HepG2 (cell line): ENCODE measurements around the gene PBOV1. TPM values are rescaled to one million over a fixed set of nuclear protein-coding genes. Genes with fewer than 3 reads are reported as not detected.

Experiments used
- ATAC-seq: fragments of 200-7000 bp; cut with Tn5 transposase; 3 replicates; pipeline ENCODE4 v1.9.1; 2020; ENCODE audit warnings: mild to moderate bottlenecking, moderate library complexity
- BruUV-seq: library from RNA; stranded (reverse); fragments of 400-500 nt; replicated peaks from 2 replicates; lab custom pipeline; 2021; lab: Mats Ljungman, UMichigan
- CTCF ChIA-PET: fragments of 300-600 bp; formaldehyde crosslinking; extraction: SDS; loops from one replicate; lab custom pipeline; 2021; ENCODE audit warnings: low total read pairs, inconsistent platforms, low intra/inter-chr PET ratio; lab: Yijun Ruan, JAX
- POLR2A ChIA-PET: fragments of 350-600 bp; sonication (Branson Sonifier 250); formaldehyde crosslinking; loops from one replicate; lab custom pipeline; 2020; ENCODE audit warnings: antibody characterized with exemption, inconsistent platforms; lab: Yijun Ruan, JAX
- DNase-seq: peaks from one replicate; pipeline ENCODE4 v3.0.0-alpha.2; 2015; ENCODE audit warnings: low spot score
- FAIRE-seq: peaks from 3 replicates; lab custom pipeline; 2011; peaks lifted over from hg19 to GRCh38; lab: Jason Lieb, UNC
- H2AFZ ChIP-seq: one replicate; pipeline ENCODE4 v1.6.1; 2011; ENCODE audit warnings: low read length, inconsistent platforms
- H3K27ac ChIP-seq: fragments of 300-600 bp; 3 replicates; pipeline ENCODE4 v1.8.0; 2011; ENCODE audit warnings: mixed run types, mild to moderate bottlenecking, mixed read lengths, low read length, inconsistent platforms; ENCODE audit not compliant: insufficient read depth; ENCODE audit errors: extremely low read length
- H3K27me3 ChIP-seq, 2 experiments: fragments of 200-600 bp in 1 of 2; 2 replicates in 1 of 2; 3 replicates in 1 of 2; pipeline versions ENCODE4 v1.6.0 to v1.8.0; 2011; ENCODE audit warnings: low read length in 2 of 2, mild to moderate bottlenecking in 2 of 2, moderate library complexity in 2 of 2, inconsistent platforms in 1 of 2; ENCODE audit not compliant: insufficient read depth in 2 of 2, control insufficient read depth in 1 of 2
- H3K36me3 ChIP-seq, 2 experiments: fragments of 200-600 bp in 1 of 2; replicated peaks in 1 of 2; 2 replicates in 1 of 2; 3 replicates in 1 of 2; pipeline versions ENCODE4 v1.5.1 to v1.8.0; 2011; ENCODE audit warnings: low read length in 2 of 2, inconsistent platforms in 1 of 2; ENCODE audit not compliant: insufficient read depth in 2 of 2, control insufficient read depth in 1 of 2
- H3K4me1 ChIP-seq: 2 replicates; pipeline ENCODE4 v1.5.1; 2012; ENCODE audit warnings: low read length, inconsistent platforms; ENCODE audit not compliant: insufficient read depth
- H3K4me2 ChIP-seq: 2 replicates; pipeline ENCODE4 v1.6.0; 2011; ENCODE audit warnings: low read depth, low read length, inconsistent platforms
- H3K4me3 ChIP-seq, 3 experiments: fragments of 200-600 bp in 1 of 3; sonication (generic), shearing (Covaris generic) in 1 of 3; replicated peaks in 1 of 3; 2 replicates each; pipeline ENCODE4 v1.5.1; 2011 to 2016; ENCODE audit warnings: low read length in 3 of 3, inconsistent platforms in 2 of 3, low read depth in 2 of 3, mild to moderate bottlenecking in 2 of 3, control low read depth in 1 of 3, mixed read lengths in 1 of 3; ENCODE audit not compliant: insufficient read depth in 1 of 3
- H3K79me2 ChIP-seq: one replicate; pipeline ENCODE4 v1.6.1; 2011; ENCODE audit warnings: low read length, inconsistent platforms; ENCODE audit not compliant: insufficient read depth
- H3K9ac ChIP-seq: 2 replicates; pipeline ENCODE4 v1.6.0; 2011; ENCODE audit warnings: mild to moderate bottlenecking, low read depth, low read length, inconsistent platforms; ENCODE audit not compliant: insufficient read depth
- H3K9me3 ChIP-seq: 2 replicates; pipeline ENCODE4 v1.5.1; 2012; ENCODE audit warnings: mild to moderate bottlenecking, low read length
- H4K20me1 ChIP-seq: 2 replicates; pipeline ENCODE4 v1.6.0; 2011; ENCODE audit warnings: inconsistent platforms, mild to moderate bottlenecking, low read length, moderate library complexity; ENCODE audit not compliant: insufficient read depth
- CTCF ChIP-seq: sonication (generic); formaldehyde crosslinking; IDR thresholded peaks from 2 replicates; pipeline ENCODE4 v1.5.0; 2020; ENCODE audit warnings: mild to moderate bottlenecking, missing genetic modification reagents, moderate library complexity
- SNRNP70 ChIP-seq: fragments of 200-400 bp; formaldehyde crosslinking; IDR thresholded peaks from 2 replicates; pipeline ENCODE4 v1.6.1; 2017; ENCODE audit warnings: mild to moderate bottlenecking, low read depth, low read length, moderate library complexity
- STAG1 ChIP-seq: sonication (generic); formaldehyde crosslinking; IDR thresholded peaks from 2 replicates; pipeline ENCODE4 v1.4.0; 2020; ENCODE audit warnings: missing genetic modification reagents
- TEAD3 ChIP-seq: optimal IDR thresholded peaks from 2 replicates; pipeline ENCODE3; 2016; ENCODE audit warnings: borderline replicate concordance
- ZNF329 ChIP-seq: sonication (generic); formaldehyde crosslinking; IDR thresholded peaks from 2 replicates; pipeline ENCODE4 v1.9.0; 2021; ENCODE audit warnings: low read depth, mild to moderate bottlenecking, missing genetic modification reagents
- WGBS: methylation state at CpG from one replicate; pipeline ENCODE4 v1.1.6; 2017; ENCODE audit warnings: low lambda C conversion rate; 5-methylcytosine and 5-hydroxymethylcytosine counted together
- in situ Hi-C: cut with HindIII; loops from 2 replicates; pipeline ENCODE4 v1.10.0; 2017; ENCODE audit warnings: low pct_unique_long_range_greater_than_20kb; ENCODE audit not compliant: extremely low pct_ligation_motif_present
- intact Hi-C: fragments of 100-400 bp; cut with micrococcal nuclease; formaldehyde crosslinking; loops from one replicate; pipeline ENCODE4 v1.10.0; 2022; ENCODE audit not compliant: unreplicated experiment
- polyA plus RNA-seq, 8 experiments: library from polyadenylated mRNA; depleted of rRNA in 3 of 8; stranded (reverse) in 7 of 8; unstranded in 1 of 8; fragments of >200 nt; fragmentation: Illumina TruSeq in 4 of 8; extraction: Trizol in 4 of 8; gene quantifications; 2 replicates each; pipeline versions ENCODE4 v1.2.1 to v1.2.3, GENCODE V29; 2011 to 2016; ENCODE audit warnings: low read depth in 4 of 8, missing spikeins in 1 of 8, mixed read lengths in 1 of 8; ENCODE audit not compliant: insufficient read depth in 1 of 8
- total RNA-seq, 5 experiments: library from RNA; depleted of rRNA; stranded (reverse); fragments of >200 nt; fragmentation: Illumina TruSeq; extraction: Trizol; gene quantifications; 2 replicates each; pipeline ENCODE4 v1.2.3, GENCODE V29; 2016; ENCODE audit warnings: low read depth in 1 of 5
- TF ChIP-seq, protein P1 (sequence below): sonication (generic); formaldehyde crosslinking; IDR thresholded peaks from 2 replicates; pipeline ENCODE4 v1.4.0; 2020; ENCODE audit warnings: missing genetic modification reagents

PBOV1 gene
- total and polyA plus RNA-seq, 2 of the 13 experiments (the other 11 are each of a cell fraction or from before 2014, with no cell fraction given) = not detected

DNA sequence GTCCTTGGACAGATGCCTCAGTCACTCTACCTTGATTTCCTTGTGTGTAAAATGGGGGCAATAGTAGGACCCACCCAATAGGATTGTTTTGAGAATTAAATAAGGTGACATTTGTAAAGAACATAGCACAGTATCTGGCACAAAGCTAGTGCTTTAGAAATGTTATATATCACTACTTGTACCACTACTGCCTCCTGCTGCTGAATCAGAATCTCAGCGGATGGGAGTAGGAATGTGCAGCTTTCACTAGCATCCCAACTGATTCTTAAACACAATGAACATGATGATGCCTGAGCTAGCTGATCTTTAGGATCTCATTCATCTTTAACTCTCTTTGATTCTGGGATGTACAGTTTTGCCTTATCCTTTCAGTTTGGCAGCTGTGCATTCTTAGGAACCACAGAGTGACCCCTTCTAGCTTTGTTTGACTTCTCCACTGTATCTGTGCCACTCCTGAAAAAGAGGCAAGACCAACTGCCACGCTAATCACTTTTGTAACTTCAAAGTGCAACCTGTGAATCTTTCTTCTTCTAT lies 7.2 kb downstream of the PBOV1 start:
- Histone ChIP-seq H3K27ac (no peak overlapping the region), H3K9ac (no peak overlapping the region), H3K36me3 (no peaks in the 10 kb centered on the region), H2AFZ (no peak overlapping the region), H3K27me3 (no peaks in the 10 kb centered on the region), H3K4me3 (no peak overlapping the region), H3K4me2 (no peak overlapping the region), H4K20me1 (no peaks in the 10 kb centered on the region), H3K9me3 (no peaks in the 10 kb centered on the region), H3K4me1 (no peaks in the 10 kb centered on the region), H3K79me2 (no peaks in the 10 kb centered on the region)
- 60% methylated on average over 2 of the region's 2 CpGs for WGBS
- no peak for DNase-seq
- peak; percentile 15 for FAIRE-seq
- TF ChIP-seq ZNF329 (CRISPR knock-in tag) (no peak), SNRNP70 (no peak), CTCF (CRISPR knock-in tag) (peak; percentile 54), STAG1 (peak; percentile 61), TEAD3 (CRISPR knock-in tag) (peak; percentile 17)
- TF ChIP-seq, protein P1, sequence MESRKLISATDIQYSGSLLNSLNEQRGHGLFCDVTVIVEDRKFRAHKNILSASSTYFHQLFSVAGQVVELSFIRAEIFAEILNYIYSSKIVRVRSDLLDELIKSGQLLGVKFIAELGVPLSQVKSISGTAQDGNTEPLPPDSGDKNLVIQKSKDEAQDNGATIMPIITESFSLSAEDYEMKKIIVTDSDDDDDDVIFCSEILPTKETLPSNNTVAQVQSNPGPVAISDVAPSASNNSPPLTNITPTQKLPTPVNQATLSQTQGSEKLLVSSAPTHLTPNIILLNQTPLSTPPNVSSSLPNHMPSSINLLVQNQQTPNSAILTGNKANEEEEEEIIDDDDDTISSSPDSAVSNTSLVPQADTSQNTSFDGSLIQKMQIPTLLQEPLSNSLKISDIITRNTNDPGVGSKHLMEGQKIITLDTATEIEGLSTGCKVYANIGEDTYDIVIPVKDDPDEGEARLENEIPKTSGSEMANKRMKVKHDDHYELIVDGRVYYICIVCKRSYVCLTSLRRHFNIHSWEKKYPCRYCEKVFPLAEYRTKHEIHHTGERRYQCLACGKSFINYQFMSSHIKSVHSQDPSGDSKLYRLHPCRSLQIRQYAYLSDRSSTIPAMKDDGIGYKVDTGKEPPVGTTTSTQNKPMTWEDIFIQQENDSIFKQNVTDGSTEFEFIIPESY = peak; percentile 96
- peak; percentile 50 for ATAC-seq
- ChIA-PET CTCF (no interaction called here), POLR2A (no interaction called here)
- no TSS peak for BruUV-seq
- in situ Hi-C loops = no loop called here
- intact Hi-C loops = loop anchor here (2.0 kb wide), 1 partner anchor 94 kb away; no protein-coding TSS in a partner anchor
